AG04450 (cell line): ENCODE data around the gene DNAH8. TPM values are rescaled to one million over a fixed set of nuclear protein-coding genes. Genes with fewer than 3 reads are reported as not detected.

ENCODE experiments used
- CTCF ChIA-PET: fragments of 300-600, 350-600 bp; formaldehyde crosslinking; extraction: SDS; loops from one replicate; lab custom pipeline; 2022; ENCODE audit warnings: antibody characterized with exemption, inconsistent platforms; lab: Charles Lee
- POLR2A ChIA-PET: fragments of 350-600 bp; formaldehyde crosslinking; extraction: SDS; loops from one replicate; lab custom pipeline; 2021; ENCODE audit warnings: antibody characterized with exemption, inconsistent platforms; lab: Yijun Ruan, JAX
- DNase-seq: peaks from one replicate; pipeline ENCODE4 v3.0.0-alpha.2; 2011; ENCODE audit warnings: low read depth, low spot score
- H3K27ac ChIP-seq: one replicate; pipeline ENCODE4 v1.5.1; 2012; ENCODE audit warnings: low read depth, low read length, control low read depth
- H3K27me3 ChIP-seq: one replicate; pipeline ENCODE4 v1.6.0; 2012; ENCODE audit warnings: low read length; ENCODE audit not compliant: control insufficient read depth, insufficient read depth
- H3K4me3 ChIP-seq: 2 replicates; pipeline ENCODE4 v1.5.1; 2011; ENCODE audit warnings: mild to moderate bottlenecking, low read depth, low read length, control low read depth
- H3K9me3 ChIP-seq: 2 replicates; pipeline ENCODE4 v1.5.1; 2012; ENCODE audit warnings: low read length; ENCODE audit not compliant: control insufficient read depth, insufficient read depth
- CTCF ChIP-seq: IDR thresholded peaks from 2 replicates; pipeline ENCODE4 v1.5.1; 2011; ENCODE audit warnings: low read depth, low read length, control low read depth, inconsistent platforms
- polyA plus RNA-seq: library from polyadenylated mRNA; depleted of rRNA; stranded (reverse); fragments of >200 nt; gene quantifications from 2 replicates; pipeline ENCODE4 v1.2.3, GENCODE V29; 2011

Gene DNAH8
- polyA plus RNA-seq, 1 experiment, result not detected

GRCh38 chr6:39068391-39068790 lies 353.3 kb downstream of the DNAH8 start:
- DNase-seq, result no peak
- Histone ChIP-seq H3K9me3 (no peaks in the 10 kb centered on the region), H3K27me3 (no peaks in the 10 kb centered on the region), H3K4me3 (no peak overlapping the region), H3K27ac (no peak overlapping the region)
- ChIA-PET POLR2A (no interaction called here), CTCF (no interaction called here)
- TF ChIP-seq CTCF, result no peak

- ChIA-PET CTCF (interaction anchor here (1.1 kb wide), 1 partner anchor 29 kb away, joined by 4 read pairs; no protein-coding TSS in a partner anchor), POLR2A (no interaction called here)
- H3K4me3 ChIP-seq, result no peak overlapping the region
- TF ChIP-seq CTCF, result no peak
- no peaks in the 10 kb centered on the region for H3K27me3 ChIP-seq
- H3K27ac ChIP-seq, result no peak overlapping the region
- H3K9me3 ChIP-seq, result no peaks in the 10 kb centered on the region
- no peak for DNase-seq
Measured at GRCh38 chr6:39072830-39073229, 357.7 kb downstream of the DNAH8 start.

GRCh38 chr6:39073471-39074355 lies 358.6 kb downstream of the DNAH8 start:
- Histone ChIP-seq H3K27me3 (no peaks in the 10 kb centered on the region), H3K4me3 (no peak overlapping the region), H3K9me3 (no peaks in the 10 kb centered on the region), H3K27ac (no peak overlapping the region)
- DNase-seq, result no peak
- POLR2A ChIA-PET, result no interaction called here
- CTCF ChIA-PET, result interaction anchor here (1.1 kb wide), 1 partner anchor 29 kb away, joined by 4 read pairs; no protein-coding TSS in a partner anchor
- no peak for TF ChIP-seq CTCF

- Histone ChIP-seq H3K27ac (no peak overlapping the region), H3K9me3 (no peaks in the 10 kb centered on the region), H3K27me3 (no peaks in the 10 kb centered on the region), H3K4me3 (no peak overlapping the region)
- CTCF ChIA-PET, result interaction anchor here (1.8 kb wide), 1 partner anchor 28 kb away, joined by 5 read pairs; no protein-coding TSS in a partner anchor
- no peak for DNase-seq
- no peak for TF ChIP-seq CTCF
- POLR2A ChIA-PET, result no interaction called here
Measured at GRCh38 chr6:39074486-39074885, 359.4 kb downstream of the DNAH8 start.

- TF ChIP-seq CTCF, result no peak
- ChIA-PET CTCF (interaction anchor here (1.8 kb wide), 1 partner anchor 28 kb away, joined by 5 read pairs; no protein-coding TSS in a partner anchor), POLR2A (no interaction called here)
- Histone ChIP-seq H3K27me3 (no peaks in the 10 kb centered on the region), H3K4me3 (no peak overlapping the region), H3K9me3 (no peaks in the 10 kb centered on the region), H3K27ac (no peak overlapping the region)
- no peak for DNase-seq
Measured at GRCh38 chr6:39075010-39075686, 360.0 kb downstream of the DNAH8 start.
